OCI-LY1 (cell line): ENCODE results near the gene FAM78A.
"Not testable (repeated sequence)": the region's sequence is repeated elsewhere in the genome, so short reads cannot be mapped to it uniquely, and the experiment has no call there.

Experiments
- H2AFZ ChIP-seq: fragments of 200-600 bp; sonication (generic), shearing (Covaris generic); 2 replicates; pipeline ENCODE4 v1.6.0; 2014; ENCODE audit warnings: antibody characterized with exemption, mild to moderate bottlenecking, low read length
- H3F3A ChIP-seq: fragments of 200-600 bp; sonication (generic), shearing (Covaris generic); 2 replicates; pipeline ENCODE4 v1.6.0; 2014; ENCODE audit warnings: mild to moderate bottlenecking, antibody characterized with exemption, low read length, moderate library complexity; ENCODE audit not compliant: insufficient read depth
- H3K27ac ChIP-seq: fragments of 200-600 bp; sonication (generic); 2 replicates; pipeline ENCODE4 v1.5.1; 2014; ENCODE audit warnings: low read length, mixed run types, mild to moderate bottlenecking, low read depth; ENCODE audit not compliant: poor library complexity, severe bottlenecking
- H3K27me3 ChIP-seq: fragments of 200-600 bp; sonication (generic); 2 replicates; pipeline ENCODE4 v1.6.0; 2014; ENCODE audit warnings: antibody characterized with exemption, mild to moderate bottlenecking, low read length, moderate library complexity; ENCODE audit not compliant: insufficient read depth
- H3K36me3 ChIP-seq: fragments of 200-600 bp; sonication (generic); 2 replicates; pipeline ENCODE4 v1.6.1; 2014; ENCODE audit warnings: mild to moderate bottlenecking, antibody characterized with exemption, low read length, moderate library complexity, mixed read lengths; ENCODE audit not compliant: insufficient read depth
- H3K4me1 ChIP-seq: fragments of 200-600 bp; sonication (generic); 2 replicates; pipeline ENCODE4 v1.5.1; 2014; ENCODE audit warnings: mild to moderate bottlenecking, low read length, moderate library complexity; ENCODE audit not compliant: insufficient read depth, severe bottlenecking
- H3K4me2 ChIP-seq: fragments of 200-600 bp; sonication (generic), shearing (Covaris generic); 2 replicates; pipeline ENCODE4 v1.6.1; 2014; ENCODE audit warnings: low read length
- H3K4me3 ChIP-seq: fragments of 200-600 bp; sonication (generic); 2 replicates; pipeline ENCODE4 v1.5.1; 2014; ENCODE audit warnings: low read length, low read depth, mild to moderate bottlenecking, mixed read lengths; ENCODE audit not compliant: poor library complexity, severe bottlenecking
- H3K79me2 ChIP-seq: fragments of 200-600 bp; shearing (Covaris generic); 2 replicates; pipeline ENCODE4 v1.6.1; 2016; ENCODE audit warnings: mixed run types, low read length, mixed read lengths; ENCODE audit not compliant: insufficient read depth
- H3K9ac ChIP-seq: fragments of 200-600 bp; sonication (generic), shearing (Covaris generic); 2 replicates; pipeline ENCODE4 v1.6.1; 2014; ENCODE audit warnings: mild to moderate bottlenecking, low read length, mixed read lengths
- H3K9me2 ChIP-seq: fragments of 200-600 bp; sonication (generic), shearing (Covaris generic); 2 replicates; pipeline ENCODE4 v1.6.1; 2014; ENCODE audit warnings: low read depth, mild to moderate bottlenecking, low read length, mixed read lengths
- H3K9me3 ChIP-seq: fragments of 200-600 bp; shearing (Covaris generic); 2 replicates; pipeline ENCODE4 v1.6.1; 2014; ENCODE audit warnings: low read length, mixed read lengths
- H4K20me1 ChIP-seq: fragments of 200-600 bp; sonication (generic), shearing (Covaris generic); 2 replicates; pipeline ENCODE4 v1.6.0; 2016; ENCODE audit warnings: mild to moderate bottlenecking, low read length; ENCODE audit not compliant: insufficient read depth
- CTCF ChIP-seq: fragments of 200-600 bp; sonication (generic), shearing (Covaris generic); IDR thresholded peaks from 2 replicates; pipeline ENCODE4 v1.5.1; 2017; ENCODE audit warnings: mild to moderate bottlenecking, antibody characterized with exemption, low read length, moderate library complexity, mixed read lengths
- EZH2 ChIP-seq: fragments of 200-600 bp; sonication (generic), shearing (Covaris generic); IDR thresholded peaks from 2 replicates; pipeline ENCODE4 v1.8.0; 2017; ENCODE audit warnings: borderline replicate concordance, mixed run types, mild to moderate bottlenecking, antibody characterized with exemption, low read length, moderate library complexity, mixed read lengths

Gene FAM78A

GRCh38 chr9:131271506-131271931 lies 4.8 kb downstream of the FAM78A start:
- Histone ChIP-seq H3K27me3 (no peaks in the 10 kb centered on the region), H3K9me2 (no peaks in the 10 kb centered on the region), H3K4me2 (no peak overlapping the region), H2AFZ (no peak overlapping the region), H3K36me3 (no peaks in the 10 kb centered on the region; the same call in 1 of the 2 replicates), H3K79me2 (0 out of 2 replicates have a peak, but pooled peaks cover 5% of the 10 kb centered on the region), H4K20me1 (no peaks in the 10 kb centered on the region), H3F3A (no peaks in the 10 kb centered on the region), H3K9me3 (no peaks in the 10 kb centered on the region), H3K27ac (peak overlapping the region; percentile 91), H3K9ac (no peak overlapping the region), H3K4me1 (peaks cover 84% of the 10 kb centered on the region), H3K4me3 (no peak overlapping the region)
- TF ChIP-seq EZH2 (no peak), CTCF (no peak)

GRCh38 chr9:131271016-131271273 lies 5.4 kb downstream of the FAM78A start:
- H2AFZ ChIP-seq, H3K79me2 ChIP-seq, H4K20me1 ChIP-seq, H3K36me3 ChIP-seq, H3K9me3 ChIP-seq, H3K9ac ChIP-seq, H3F3A ChIP-seq, H3K4me3 ChIP-seq, H3K9me2 ChIP-seq, H3K27me3 ChIP-seq: not testable (repeated sequence)
- H3K4me2 ChIP-seq: peak overlapping the region; percentile 22; the same call in 1 of the 2 replicates
- H3K27ac ChIP-seq: peak overlapping the region; percentile 91
- H3K4me1 ChIP-seq: peaks cover 83% of the 10 kb centered on the region

- no peaks in the 10 kb centered on the region for H3K9me3 ChIP-seq
- no peak overlapping the region for H2AFZ ChIP-seq
- H3K4me3 ChIP-seq: peak overlapping the region; percentile 22
- H3K27me3 ChIP-seq: no peaks in the 10 kb centered on the region
- peak overlapping the region; percentile 41; the same call in 1 of the 2 replicates for H3K9ac ChIP-seq
- H4K20me1 ChIP-seq: no peaks in the 10 kb centered on the region
- H3K4me1 ChIP-seq: peaks cover 77% of the 10 kb centered on the region
- TF ChIP-seq CTCF (no peak), EZH2 (no peak)
- no peaks in the 10 kb centered on the region for H3F3A ChIP-seq
- 0 out of 2 replicates have a peak, but pooled peaks cover 5% of the 10 kb centered on the region for H3K79me2 ChIP-seq
- H3K36me3 ChIP-seq: no peaks in the 10 kb centered on the region; the same call in 1 of the 2 replicates
- peak overlapping the region; percentile 91 for H3K27ac ChIP-seq
- peak overlapping the region; percentile 50; the same call in 1 of the 2 replicates for H3K4me2 ChIP-seq
- H3K9me2 ChIP-seq: no peaks in the 10 kb centered on the region
Observed at GRCh38 chr9:131270171-131271015, 5.9 kb downstream of the FAM78A start.
